ENCODE results near the gene SLC25A22. TPM values are rescaled to one million over a fixed set of nuclear protein-coding genes. Genes with fewer than 3 reads are reported as not detected.

SLC25A22 gene
- total and polyA plus RNA-seq, 2 donors (not counting 1 experiment from before 2014, with no cell fraction given): 25.7 to 45.7 TPM

DNA sequence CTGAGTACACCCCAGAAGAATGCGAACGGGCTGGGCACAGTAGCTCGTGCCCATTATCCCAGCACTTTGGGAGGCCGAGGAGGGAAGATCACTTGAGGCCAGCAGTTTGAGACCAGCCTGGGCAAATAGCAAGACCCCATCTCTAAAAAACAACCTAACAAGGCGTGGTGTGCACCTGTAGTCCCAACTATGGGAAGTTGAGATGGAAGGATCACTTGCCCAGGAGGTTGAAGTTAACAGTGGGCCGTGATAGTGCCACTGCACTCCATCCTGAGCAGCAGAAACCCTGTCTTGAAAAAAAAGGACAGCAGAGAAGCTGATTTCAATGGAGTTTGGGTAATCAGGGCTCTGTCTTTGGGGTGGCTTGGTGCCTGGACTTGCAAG, 15.0 kb upstream of the SLC25A22 start:
- H4K20me1 ChIP-seq (ENCODE audit: control insufficient read depth, insufficient read depth, low read length, poor library complexity, severe bottlenecking): peaks cover 36% of the 10 kb centered on the region
- no peak overlapping the region for H3K9ac ChIP-seq (ENCODE audit: low read length)
- H3K4me1 ChIP-seq (ENCODE audit: control insufficient read depth in 2 of 2, insufficient read depth in 2 of 2, low read length in 2 of 2): peaks cover 21 to 26% of the 10 kb centered on the region in 2 donors
- Mint-ChIP-seq H3K4me3 (no peak overlapping the region), H3K27ac (no peak overlapping the region), H3K9me3 (ENCODE audit: insufficient read depth) (no peaks in the 10 kb centered on the region), H3K27me3 (no peaks in the 10 kb centered on the region), H3K4me1 (peaks cover 32% of the 10 kb centered on the region)
- no peaks in the 10 kb centered on the region for H3K9me3 ChIP-seq (ENCODE audit: control extremely low read depth in 1 of 3, control insufficient read depth in 2 of 3, insufficient read depth in 1 of 3, low read length in 2 of 3)
- no peak for ATAC-seq (ENCODE audit: low read depth)
- intact Hi-C loops (cut with micrococcal nuclease): no loop called here
- H2AFZ ChIP-seq (ENCODE audit: insufficient read depth, low read depth, low read length, poor library complexity, severe bottlenecking): no peak overlapping the region
- POLR2A ChIA-PET: no interaction called here
- no peak overlapping the region for H3K4me3 ChIP-seq (ENCODE audit: control extremely low read depth in 1 of 5, extremely low read depth in 1 of 5, insufficient read depth in 1 of 5, low read depth in 2 of 5, low read length in 4 of 5)
- no peak for DNase-seq
- WGBS (ENCODE audit: insufficient coverage): 95% methylated on average over 5 of the region's 6 CpGs
- TF ChIP-seq EZH2 (IDR thresholded peaks at IDR 0.05; ENCODE audit: borderline replicate concordance, insufficient read depth, low read depth, low read length, poor library complexity, severe bottlenecking): no peak
- TF ChIP-seq, protein P1, sequence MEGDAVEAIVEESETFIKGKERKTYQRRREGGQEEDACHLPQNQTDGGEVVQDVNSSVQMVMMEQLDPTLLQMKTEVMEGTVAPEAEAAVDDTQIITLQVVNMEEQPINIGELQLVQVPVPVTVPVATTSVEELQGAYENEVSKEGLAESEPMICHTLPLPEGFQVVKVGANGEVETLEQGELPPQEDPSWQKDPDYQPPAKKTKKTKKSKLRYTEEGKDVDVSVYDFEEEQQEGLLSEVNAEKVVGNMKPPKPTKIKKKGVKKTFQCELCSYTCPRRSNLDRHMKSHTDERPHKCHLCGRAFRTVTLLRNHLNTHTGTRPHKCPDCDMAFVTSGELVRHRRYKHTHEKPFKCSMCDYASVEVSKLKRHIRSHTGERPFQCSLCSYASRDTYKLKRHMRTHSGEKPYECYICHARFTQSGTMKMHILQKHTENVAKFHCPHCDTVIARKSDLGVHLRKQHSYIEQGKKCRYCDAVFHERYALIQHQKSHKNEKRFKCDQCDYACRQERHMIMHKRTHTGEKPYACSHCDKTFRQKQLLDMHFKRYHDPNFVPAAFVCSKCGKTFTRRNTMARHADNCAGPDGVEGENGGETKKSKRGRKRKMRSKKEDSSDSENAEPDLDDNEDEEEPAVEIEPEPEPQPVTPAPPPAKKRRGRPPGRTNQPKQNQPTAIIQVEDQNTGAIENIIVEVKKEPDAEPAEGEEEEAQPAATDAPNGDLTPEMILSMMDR (IDR thresholded peaks at IDR 0.05): no peak
- H3K4me2 ChIP-seq (replicated peaks; ENCODE audit: low read depth, low read length, poor library complexity, severe bottlenecking): no peak overlapping the region
- no peak overlapping the region for H3K27ac ChIP-seq (ENCODE audit: low read length in 2 of 2)
- no peaks in the 10 kb centered on the region for H3K27me3 ChIP-seq (replicated peaks in 1 of 4; ENCODE audit: control extremely low read depth in 1 of 4, control insufficient read depth in 3 of 4, insufficient read depth in 4 of 4, low read length in 3 of 4)
- peaks cover 2 to 24% of the 10 kb centered on the region in 2 experiments for H3K36me3 ChIP-seq (replicated peaks in 1 of 2; ENCODE audit: control extremely low read depth in 1 of 2, control insufficient read depth in 1 of 2, extremely low read depth in 1 of 2, insufficient read depth in 2 of 2, low read length in 1 of 2)
- H3K79me2 ChIP-seq (ENCODE audit: control insufficient read depth, insufficient read depth, low read length): peaks cover 24% of the 10 kb centered on the region
- CTCF ChIA-PET: no interaction called here

DNA sequence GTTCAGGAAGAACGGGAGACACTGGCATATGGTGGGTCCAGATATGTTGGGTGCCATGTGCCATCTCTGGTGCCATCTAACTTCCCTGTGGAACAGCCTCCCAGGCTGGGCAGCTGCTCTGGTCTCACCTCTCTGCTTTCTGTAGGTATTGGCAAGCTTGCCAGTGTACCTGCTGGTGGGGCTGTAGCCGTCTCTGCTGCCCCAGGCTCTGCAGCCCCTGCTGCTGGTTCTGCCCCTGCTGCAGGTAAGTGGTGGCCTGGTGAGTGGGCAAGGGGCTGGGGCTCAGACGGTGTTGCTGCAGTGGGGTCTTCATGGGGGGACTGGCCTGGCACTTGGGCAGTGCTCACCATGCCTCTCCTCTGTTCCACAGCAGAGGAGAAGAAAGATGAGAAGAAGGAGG, 14.3 kb upstream of the SLC25A22 start:
- Histone ChIP-seq H2AFZ (ENCODE audit: insufficient read depth, low read depth, low read length, poor library complexity, severe bottlenecking) (no peak overlapping the region), H3K9me3 (ENCODE audit: control extremely low read depth in 1 of 3, control insufficient read depth in 2 of 3, insufficient read depth in 1 of 3, low read length in 2 of 3) (no peaks in the 10 kb centered on the region), H3K4me2 (replicated peaks; ENCODE audit: low read depth, low read length, poor library complexity, severe bottlenecking) (no peak overlapping the region), H3K4me3 (ENCODE audit: control extremely low read depth in 1 of 5, extremely low read depth in 1 of 5, insufficient read depth in 1 of 5, low read depth in 2 of 5, low read length in 4 of 5) (no peak overlapping the region), H3K9ac (ENCODE audit: low read length) (no peak overlapping the region), H3K27me3 (replicated peaks in 1 of 4; ENCODE audit: control extremely low read depth in 1 of 4, control insufficient read depth in 3 of 4, insufficient read depth in 4 of 4, low read length in 3 of 4) (no peaks in the 10 kb centered on the region), H3K4me1 (ENCODE audit: control insufficient read depth in 2 of 2, insufficient read depth in 2 of 2, low read length in 2 of 2) (peaks cover 21 to 26% of the 10 kb centered on the region in 2 donors), H3K36me3 (replicated peaks in 1 of 2; ENCODE audit: control extremely low read depth in 1 of 2, control insufficient read depth in 1 of 2, extremely low read depth in 1 of 2, insufficient read depth in 2 of 2, low read length in 1 of 2) (peaks cover 2 to 24% of the 10 kb centered on the region in 2 experiments), H3K27ac (ENCODE audit: low read length in 2 of 2) (no peak overlapping the region), H3K79me2 (ENCODE audit: control insufficient read depth, insufficient read depth, low read length) (peaks cover 27% of the 10 kb centered on the region), H4K20me1 (ENCODE audit: control insufficient read depth, insufficient read depth, low read length, poor library complexity, severe bottlenecking) (peaks cover 36% of the 10 kb centered on the region)
- DNase-seq (no peak), ATAC-seq (ENCODE audit: low read depth) (no peak)
- ChIA-PET CTCF (interaction anchor here (0.9 kb wide), 1 partner anchor 16 kb away, joined by 3 read pairs; no protein-coding TSS in a partner anchor), POLR2A (no interaction called here)
- peak overlapping the region; percentile 53 for H3K27ac Mint-ChIP-seq
- peak overlapping the region; percentile 49 for H3K4me3 Mint-ChIP-seq
- 100% methylated on average over 2 of the region's 3 CpGs for WGBS (ENCODE audit: insufficient coverage)
- no peaks in the 10 kb centered on the region for H3K27me3 Mint-ChIP-seq
- peaks cover 36% of the 10 kb centered on the region for H3K4me1 Mint-ChIP-seq
- intact Hi-C loops (cut with micrococcal nuclease): no loop called here
- TF ChIP-seq, protein P1 (IDR thresholded peaks at IDR 0.05): no peak
- no peak for TF ChIP-seq EZH2 (IDR thresholded peaks at IDR 0.05; ENCODE audit: borderline replicate concordance, insufficient read depth, low read depth, low read length, poor library complexity, severe bottlenecking)
- no peaks in the 10 kb centered on the region for H3K9me3 Mint-ChIP-seq (ENCODE audit: insufficient read depth)
